ENCODE data around the gene TMEM185B. TPM values are rescaled to one million over a fixed set of nuclear protein-coding genes. Genes with fewer than 3 reads are reported as not detected.

The TMEM185B gene
- 33.5 and 35.8 TPM in 2 replicates for total RNA-seq

GRCh38 chr2:120223034-120223912, at the start of gene TMEM185B:
Gene TMEM185B, minus strand, starts transcription at chr2:120223400. Its CDS starts 424 bp downstream, at chr2:120222976.

GRCh38 chr2:120252225-120253020, 29.2 kb upstream of the TMEM185B start, which contains the start of gene RALB:
Gene RALB, plus strand, starts transcription at chr2:120252852. Its CDS starts 25,813 bp downstream, at chr2:120278665.

Other genes with a start within 250 kb of the TMEM185B start
- gene EPB41L5, start 210.3 kb downstream of the TMEM185B start, total RNA-seq = 3.2 and 3.7 TPM in 2 replicates
- 72.7 and 77.7 TPM in 2 replicates for gene RALB, start 29.5 kb upstream of the TMEM185B start, total RNA-seq
- gene INHBB, start 122.7 kb upstream of the TMEM185B start, total RNA-seq = 0.05 and 0.07 TPM in 2 replicates